ENCODE results near the gene B4GALT5.

DNA sequence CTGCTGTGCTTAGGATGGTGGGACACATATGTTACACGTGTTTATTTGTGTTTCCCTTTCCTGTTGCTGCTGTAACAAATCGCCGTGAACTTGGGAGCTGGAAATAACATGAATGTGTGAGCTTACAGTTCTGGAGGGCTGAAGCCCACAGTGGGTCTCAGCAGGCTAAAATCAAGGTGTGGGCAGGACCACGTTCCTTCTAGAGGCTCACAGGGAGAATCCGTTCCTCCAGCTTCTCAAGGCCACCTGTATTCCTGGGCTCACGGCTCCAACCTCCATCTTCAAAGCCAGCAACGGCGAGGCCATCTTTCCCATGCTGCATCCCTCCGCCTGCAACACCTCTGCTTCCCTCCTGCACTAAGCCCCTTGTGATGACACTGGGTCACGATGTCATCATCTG, 118.3 kb downstream of the B4GALT5 start:
- TF ChIP-seq, protein P1, sequence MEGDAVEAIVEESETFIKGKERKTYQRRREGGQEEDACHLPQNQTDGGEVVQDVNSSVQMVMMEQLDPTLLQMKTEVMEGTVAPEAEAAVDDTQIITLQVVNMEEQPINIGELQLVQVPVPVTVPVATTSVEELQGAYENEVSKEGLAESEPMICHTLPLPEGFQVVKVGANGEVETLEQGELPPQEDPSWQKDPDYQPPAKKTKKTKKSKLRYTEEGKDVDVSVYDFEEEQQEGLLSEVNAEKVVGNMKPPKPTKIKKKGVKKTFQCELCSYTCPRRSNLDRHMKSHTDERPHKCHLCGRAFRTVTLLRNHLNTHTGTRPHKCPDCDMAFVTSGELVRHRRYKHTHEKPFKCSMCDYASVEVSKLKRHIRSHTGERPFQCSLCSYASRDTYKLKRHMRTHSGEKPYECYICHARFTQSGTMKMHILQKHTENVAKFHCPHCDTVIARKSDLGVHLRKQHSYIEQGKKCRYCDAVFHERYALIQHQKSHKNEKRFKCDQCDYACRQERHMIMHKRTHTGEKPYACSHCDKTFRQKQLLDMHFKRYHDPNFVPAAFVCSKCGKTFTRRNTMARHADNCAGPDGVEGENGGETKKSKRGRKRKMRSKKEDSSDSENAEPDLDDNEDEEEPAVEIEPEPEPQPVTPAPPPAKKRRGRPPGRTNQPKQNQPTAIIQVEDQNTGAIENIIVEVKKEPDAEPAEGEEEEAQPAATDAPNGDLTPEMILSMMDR (conservative IDR thresholded peaks at IDR 0.05 in 1 of 2, IDR thresholded peaks at IDR 0.05 in 1 of 2; ENCODE audit: extremely low read depth in 1 of 2, insufficient read depth in 1 of 2, low read depth in 1 of 2, low read length in 2 of 2) = no peak
- TF ChIP-seq EZH2 (IDR thresholded peaks at IDR 0.05; ENCODE audit: borderline replicate concordance, low read length) = no peak
